Measurements from ENCODE around the gene TBC1D22A.
"Not testable (repeated sequence)": the region's sequence is repeated elsewhere in the genome, so short reads cannot be mapped to it uniquely, and the experiment has no call there.

The TBC1D22A gene, protein sequence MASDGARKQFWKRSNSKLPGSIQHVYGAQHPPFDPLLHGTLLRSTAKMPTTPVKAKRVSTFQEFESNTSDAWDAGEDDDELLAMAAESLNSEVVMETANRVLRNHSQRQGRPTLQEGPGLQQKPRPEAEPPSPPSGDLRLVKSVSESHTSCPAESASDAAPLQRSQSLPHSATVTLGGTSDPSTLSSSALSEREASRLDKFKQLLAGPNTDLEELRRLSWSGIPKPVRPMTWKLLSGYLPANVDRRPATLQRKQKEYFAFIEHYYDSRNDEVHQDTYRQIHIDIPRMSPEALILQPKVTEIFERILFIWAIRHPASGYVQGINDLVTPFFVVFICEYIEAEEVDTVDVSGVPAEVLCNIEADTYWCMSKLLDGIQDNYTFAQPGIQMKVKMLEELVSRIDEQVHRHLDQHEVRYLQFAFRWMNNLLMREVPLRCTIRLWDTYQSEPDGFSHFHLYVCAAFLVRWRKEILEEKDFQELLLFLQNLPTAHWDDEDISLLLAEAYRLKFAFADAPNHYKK

GRCh38 chr22:46762238-46763050 lies at the start of gene TBC1D22A:
Gene TBC1D22A, plus strand, starts transcription at chr22:46762650. Its CDS starts 137 bp downstream, at chr22:46762787.
- peak; percentile 98 for DNase-seq

DNA sequence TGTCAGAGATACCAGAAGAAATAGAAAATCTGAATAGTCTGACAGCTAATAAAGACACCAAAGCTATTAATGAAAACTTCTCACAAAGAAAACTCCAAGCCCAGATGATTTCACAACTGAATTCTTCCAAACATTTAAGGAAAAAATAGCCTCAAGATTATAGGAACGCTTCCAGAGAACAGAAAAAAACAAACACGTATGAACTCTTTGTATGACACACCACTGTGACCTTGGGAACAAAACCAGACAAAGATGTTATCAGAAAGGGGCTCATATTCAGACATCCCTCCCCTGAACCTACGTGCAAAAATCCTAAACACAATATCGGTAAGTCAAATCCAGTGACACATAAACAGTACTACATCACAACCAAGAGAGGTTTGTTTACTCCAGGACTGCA lies 47.9 kb upstream of the TBC1D22A start:
- DNase-seq: no peak

- DNase-seq: no peak
These were observed 42.5 kb upstream of the TBC1D22A start for GRCh38 chr22:46719921-46720320.

- peak; percentile 51 for DNase-seq
These were observed 40.9 kb upstream of the TBC1D22A start for GRCh38 chr22:46721501-46722085.

GRCh38 chr22:46723882-46724281 lies 38.6 kb upstream of the TBC1D22A start:
- no peak for DNase-seq

- DNase-seq: no peak
These were observed 37.4 kb upstream of the TBC1D22A start for GRCh38 chr22:46725096-46725495.

- DNase-seq: peak; percentile 74
These were observed 36.1 kb upstream of the TBC1D22A start for GRCh38 chr22:46726066-46726985.

DNA sequence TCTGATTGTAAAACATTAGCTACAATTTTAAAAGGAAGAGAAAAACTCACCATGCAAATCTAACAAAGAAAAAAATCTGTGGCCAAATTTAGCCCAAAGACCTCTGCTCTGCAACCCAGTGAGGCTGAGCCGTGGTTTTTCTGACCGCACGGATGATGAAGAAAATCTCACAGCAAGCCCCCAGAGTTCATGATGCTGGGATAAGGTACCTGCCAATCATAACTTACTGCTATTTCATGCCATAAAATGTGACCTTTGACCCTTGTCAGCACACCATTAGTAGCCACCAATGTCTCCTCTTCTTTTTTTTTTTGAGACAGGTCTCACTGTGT lies 35.5 kb upstream of the TBC1D22A start:
- DNase-seq: no peak

DNA sequence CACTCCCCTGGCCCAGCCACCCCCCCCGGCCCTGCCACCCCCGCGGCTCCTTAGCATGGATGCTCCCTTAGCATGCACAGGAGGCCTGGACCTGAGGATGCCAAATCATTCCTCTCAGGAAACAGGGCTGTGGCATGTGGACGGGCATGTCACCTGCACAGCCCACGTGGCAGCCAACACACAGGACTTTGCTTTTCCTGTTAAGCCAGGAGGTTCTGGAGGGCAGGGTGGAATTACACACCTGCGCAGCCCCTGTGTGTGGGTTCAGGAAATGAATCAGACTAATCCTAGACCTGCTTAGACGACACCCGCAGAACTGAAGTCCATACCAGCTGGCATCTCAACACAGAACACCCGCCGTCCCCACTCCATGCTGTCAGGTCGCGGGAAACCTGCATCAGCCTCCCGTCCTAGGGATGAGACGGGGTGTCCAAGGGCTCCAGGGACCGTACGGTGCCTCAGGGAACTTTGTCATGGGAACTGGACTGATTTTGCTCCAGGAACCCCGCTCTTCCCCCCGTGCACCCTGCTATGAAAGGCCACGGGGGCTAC lies 34.6 kb upstream of the TBC1D22A start:
- DNase-seq: no peak

DNA sequence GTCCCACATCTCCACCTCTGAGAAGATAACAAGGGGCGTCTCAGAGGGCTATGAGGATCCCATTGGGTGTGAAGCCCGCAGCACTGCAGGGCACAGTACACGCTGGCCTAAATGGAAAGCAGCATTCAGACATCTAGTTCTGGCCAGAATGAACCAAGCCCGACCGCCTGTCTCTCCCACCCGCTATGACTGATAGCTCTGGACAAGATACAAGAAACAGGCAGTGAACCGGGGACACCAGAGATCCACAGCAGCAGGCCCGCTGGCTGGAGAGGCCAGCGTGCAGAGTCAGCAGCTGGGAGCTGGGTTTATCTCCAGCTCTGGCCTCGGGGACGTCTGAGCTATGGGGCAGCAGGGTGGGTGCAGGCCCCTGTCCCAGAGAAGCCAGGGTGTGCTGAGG lies 34.0 kb upstream of the TBC1D22A start:
- DNase-seq: no peak

DNA sequence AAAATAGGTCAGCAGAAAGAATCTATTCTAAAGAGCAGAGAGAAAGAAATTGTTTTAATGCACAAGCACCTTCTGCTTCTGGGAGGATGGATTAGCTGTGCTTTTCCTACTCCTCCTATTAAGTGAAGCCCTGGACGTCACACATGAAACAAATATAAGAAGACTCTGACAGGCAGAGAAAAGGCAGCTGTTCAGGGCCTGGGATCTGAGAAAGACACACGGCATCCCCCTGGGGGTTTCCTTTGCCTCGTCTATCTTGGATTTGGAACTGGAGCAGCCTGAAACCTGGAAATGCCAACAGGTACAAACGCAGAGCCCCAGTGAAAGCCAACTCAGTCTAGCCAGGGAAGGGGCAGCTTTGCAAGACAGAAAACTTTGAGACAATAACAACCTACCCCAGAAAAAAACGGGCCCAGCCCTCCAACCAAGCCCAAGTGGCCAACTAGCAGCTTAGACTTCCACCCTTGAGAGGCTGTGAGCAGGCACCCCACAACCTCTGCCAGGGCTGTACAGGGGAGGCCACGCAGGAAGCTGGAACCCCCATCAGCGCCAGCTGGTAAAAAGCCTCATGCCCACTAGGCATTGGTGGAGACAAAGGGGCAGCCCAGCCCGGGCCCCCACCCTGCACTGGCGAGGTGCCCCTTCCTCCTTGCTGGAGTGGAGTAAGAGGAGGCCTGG lies 31.7 kb upstream of the TBC1D22A start:
- peak; percentile 54 for DNase-seq

DNA sequence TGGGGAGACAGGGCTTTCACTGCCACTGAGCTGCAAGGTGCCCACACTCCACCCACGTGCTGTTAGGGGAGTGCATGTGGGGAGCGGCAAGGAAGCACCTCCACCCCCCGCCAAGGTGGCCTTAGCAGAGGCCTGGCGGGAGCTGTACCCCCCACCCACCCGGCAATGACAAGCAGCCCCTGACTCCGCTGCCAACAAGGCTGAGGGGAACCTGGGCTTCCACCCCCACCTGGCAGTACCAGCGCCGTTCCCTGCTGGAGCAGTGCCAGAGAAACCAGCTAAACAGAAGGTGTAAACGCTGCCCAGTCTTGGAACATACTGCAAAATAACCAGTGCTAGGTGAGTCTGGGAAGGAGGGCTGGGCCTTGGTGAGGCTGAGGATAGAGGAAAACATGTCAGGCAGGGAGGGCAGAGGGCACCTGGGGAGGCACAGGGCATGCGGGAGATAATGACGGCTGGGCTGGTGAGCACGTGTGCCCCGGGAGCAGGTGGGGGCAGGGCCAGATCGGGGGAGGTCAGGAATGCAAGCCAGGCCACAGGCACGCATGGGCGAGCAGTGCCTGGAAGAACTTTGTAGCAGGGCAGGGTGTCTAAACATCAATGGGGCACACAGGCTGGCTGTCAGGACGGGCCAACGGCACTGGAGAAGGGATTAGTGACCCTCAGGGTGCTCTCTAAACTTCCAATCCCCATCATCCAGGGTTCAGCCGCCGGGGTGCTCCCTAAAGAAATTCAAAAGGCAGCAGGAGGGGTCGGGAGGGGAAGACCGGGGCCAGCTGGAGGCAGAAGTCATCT lies 31.0 kb upstream of the TBC1D22A start:
- DNase-seq: no peak

GRCh38 chr22:46732041-46732379 lies 30.4 kb upstream of the TBC1D22A start:
- DNase-seq: no peak

GRCh38 chr22:46732513-46732912 lies 29.9 kb upstream of the TBC1D22A start:
- DNase-seq: no peak

- not testable (repeated sequence) for DNase-seq
These were observed 28.2 kb upstream of the TBC1D22A start for GRCh38 chr22:46734213-46734722.

DNA sequence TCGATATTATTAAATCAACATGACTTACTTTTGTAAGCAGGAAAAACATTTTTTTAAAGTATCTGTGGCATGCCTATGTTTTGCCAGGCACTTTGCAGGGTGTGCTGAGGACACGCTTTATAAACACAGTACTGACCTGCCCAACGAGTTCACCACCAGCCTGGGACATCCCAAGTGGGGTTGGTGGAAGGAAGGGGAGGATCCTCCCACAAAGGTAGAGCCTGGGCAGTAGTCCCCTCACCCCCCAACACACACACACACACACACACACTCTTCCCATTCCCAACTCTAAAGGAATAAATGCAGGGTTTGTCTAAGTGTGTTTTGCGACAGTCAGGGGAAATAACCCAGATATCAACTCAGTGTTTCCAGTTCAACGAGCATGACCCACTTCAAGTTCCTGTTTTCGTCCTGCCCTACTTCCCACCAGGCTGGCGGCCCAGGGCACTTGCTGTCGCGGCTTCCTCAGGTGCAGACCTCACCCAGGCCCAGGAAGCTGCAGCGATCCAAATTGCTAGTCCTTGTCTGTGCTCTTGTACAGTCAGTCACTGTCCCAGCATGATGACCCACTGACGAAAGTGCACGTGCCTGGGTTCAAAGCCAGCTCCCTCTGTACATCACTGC lies 27.5 kb upstream of the TBC1D22A start:
- DNase-seq: peak; percentile 85

GRCh38 chr22:46735747-46736608 lies 26.5 kb upstream of the TBC1D22A start:
- DNase-seq: peak; percentile 88

- no peak for DNase-seq
These were observed 25.7 kb upstream of the TBC1D22A start for GRCh38 chr22:46736705-46737104.

Measured in eye (tissue), 1 donor.